Activated naive CD4-positive, alpha-beta T cell treated with anti-CD3 and anti-CD28 coated beads, Interleukin-2, amount 10 ng/mL, durations not matched to agents 7 days and 5 days (primary cell): ENCODE results near the gene CSF3.

Experiments
- CTCF ChIA-PET: fragments of 350-600 bp; sonication (Branson Sonifier 250); formaldehyde crosslinking; loops from one replicate; lab custom pipeline; 2021; ENCODE audit warnings: antibody characterized with exemption; lab: Charles Lee
- DNase-seq: peaks from one replicate; pipeline ENCODE4 v3.0.0-alpha.2; 2020
- H3K27ac Mint-ChIP-seq: one replicate; pipeline ENCODE4 v1.8.0; 2021; ENCODE audit warnings: mild to moderate bottlenecking, moderate library complexity, mixed read lengths
- H3K27me3 Mint-ChIP-seq: one replicate; pipeline ENCODE4 v1.8.0; 2021; ENCODE audit warnings: mild to moderate bottlenecking, mixed read lengths
- H3K36me3 Mint-ChIP-seq: one replicate; pipeline ENCODE4 v1.8.0; 2021; ENCODE audit warnings: mixed read lengths
- H3K4me1 Mint-ChIP-seq: one replicate; pipeline ENCODE4 v1.8.0; 2021; ENCODE audit warnings: mixed read lengths
- H3K4me3 Mint-ChIP-seq: one replicate; pipeline ENCODE4 v1.8.0; 2021; ENCODE audit warnings: mild to moderate bottlenecking, moderate library complexity, mixed read lengths
- H3K9me3 Mint-ChIP-seq: one replicate; pipeline ENCODE4 v1.8.0; 2021; ENCODE audit warnings: mixed read lengths

Gene CSF3

GRCh38 chr17:40022961-40023541 lies 7.8 kb downstream of the CSF3 start:
- Mint-ChIP-seq H3K4me1 (peaks cover 28% of the 10 kb centered on the region), H3K27ac (no peak overlapping the region), H3K4me3 (no peak overlapping the region), H3K36me3 (peaks cover 33% of the 10 kb centered on the region), H3K27me3 (no peaks in the 10 kb centered on the region), H3K9me3 (no peaks in the 10 kb centered on the region)
- CTCF ChIA-PET = interaction anchor here (1.1 kb wide), 1 partner anchor 90 kb away, joined by 3 read pairs; no protein-coding TSS in a partner anchor
- no peak for DNase-seq

GRCh38 chr17:40023590-40024292 lies 8.5 kb downstream of the CSF3 start:
- Mint-ChIP-seq H3K4me3 (no peak overlapping the region), H3K27ac (no peak overlapping the region)
- DNase-seq = no peak

GRCh38 chr17:40024901-40025300 lies 9.7 kb downstream of the CSF3 start:
- H3K36me3 Mint-ChIP-seq = peaks cover 41% of the 10 kb centered on the region
- H3K27ac Mint-ChIP-seq = no peak overlapping the region
- no peaks in the 10 kb centered on the region for H3K27me3 Mint-ChIP-seq
- peaks cover 28% of the 10 kb centered on the region for H3K4me1 Mint-ChIP-seq
- H3K9me3 Mint-ChIP-seq = no peaks in the 10 kb centered on the region
- CTCF ChIA-PET = interaction anchor here (1.0 to 6.9 kb wide), 5 partner anchors 10 to 133 kb away, joined by 3 to 83 read pairs (median 5); partner anchors contain the start of gene CSF3
- no peak overlapping the region for H3K4me3 Mint-ChIP-seq
- DNase-seq = no peak

More at GRCh38 chr17:40023590-40024292, 8.5 kb downstream of the CSF3 start:
- Mint-ChIP-seq H3K9me3 (no peaks in the 10 kb centered on the region), H3K27me3 (no peaks in the 10 kb centered on the region), H3K36me3 (peaks cover 35% of the 10 kb centered on the region), H3K4me1 (peaks cover 28% of the 10 kb centered on the region)
- CTCF ChIA-PET = interaction anchor here (1.1 to 6.9 kb wide), 4 partner anchors 9 to 89 kb away, joined by 3 to 83 read pairs (median 3); partner anchors contain the start of gene CSF3

GRCh38 chr17:40025559-40025958 lies 10.3 kb downstream of the CSF3 start:
- Mint-ChIP-seq H3K4me3 (no peak overlapping the region), H3K27ac (peak overlapping the region; percentile 78), H3K9me3 (no peaks in the 10 kb centered on the region), H3K4me1 (peaks cover 28% of the 10 kb centered on the region), H3K36me3 (peaks cover 41% of the 10 kb centered on the region), H3K27me3 (no peaks in the 10 kb centered on the region)
- DNase-seq = no peak
- CTCF ChIA-PET = interaction anchor here (1.0 to 6.9 kb wide), 8 partner anchors 10 to 404 kb away, joined by 3 to 83 read pairs (median 5); partner anchors contain the start of gene CSF3

- Mint-ChIP-seq H3K4me3 (no peak overlapping the region), H3K4me1 (peaks cover 28% of the 10 kb centered on the region), H3K27me3 (no peaks in the 10 kb centered on the region), H3K9me3 (no peaks in the 10 kb centered on the region), H3K36me3 (peaks cover 46% of the 10 kb centered on the region), H3K27ac (peak overlapping the region; percentile 78)
- CTCF ChIA-PET = interaction anchor here (0.6 to 6.9 kb wide), 18 partner anchors 9 to 1198 kb away, joined by 3 to 83 read pairs (median 4); partner anchors contain the start of gene CSF3
- peak; percentile 66 for DNase-seq
Observed at GRCh38 chr17:40025991-40026815, 11.0 kb downstream of the CSF3 start.

- DNase-seq = peak; percentile 84
- H3K27me3 Mint-ChIP-seq = no peaks in the 10 kb centered on the region
- no peak overlapping the region for H3K27ac Mint-ChIP-seq
- H3K9me3 Mint-ChIP-seq = no peaks in the 10 kb centered on the region
- peaks cover 45% of the 10 kb centered on the region for H3K36me3 Mint-ChIP-seq
- H3K4me3 Mint-ChIP-seq = no peak overlapping the region
- CTCF ChIA-PET = interaction anchor here (0.6 to 6.9 kb wide), 29 partner anchors 8 to 1198 kb away, joined by 3 to 83 read pairs (median 3); partner anchors contain the start of genes CSF3 and MED24
- peaks cover 26% of the 10 kb centered on the region for H3K4me1 Mint-ChIP-seq
Observed at GRCh38 chr17:40026816-40027613, 11.8 kb downstream of the CSF3 start.

- Mint-ChIP-seq H3K27ac (no peak overlapping the region), H3K9me3 (no peaks in the 10 kb centered on the region), H3K4me1 (peaks cover 26% of the 10 kb centered on the region), H3K36me3 (peaks cover 46% of the 10 kb centered on the region), H3K27me3 (no peaks in the 10 kb centered on the region), H3K4me3 (no peak overlapping the region)
- CTCF ChIA-PET = interaction anchor here (0.6 to 6.9 kb wide), 22 partner anchors 10 to 508 kb away, joined by 3 to 83 read pairs (median 3); partner anchors contain the start of genes CSF3 and MED24
- no peak for DNase-seq
Observed at GRCh38 chr17:40027614-40028012, 12.4 kb downstream of the CSF3 start.

- Mint-ChIP-seq H3K27me3 (no peaks in the 10 kb centered on the region), H3K27ac (no peak overlapping the region), H3K36me3 (peaks cover 50% of the 10 kb centered on the region), H3K9me3 (no peaks in the 10 kb centered on the region), H3K4me3 (no peak overlapping the region), H3K4me1 (peaks cover 26% of the 10 kb centered on the region)
- no peak for DNase-seq
- CTCF ChIA-PET = interaction anchor here (0.7 to 6.9 kb wide), 7 partner anchors 9 to 507 kb away, joined by 3 to 83 read pairs (median 3); partner anchors contain the start of genes CSF3 and MED24
Observed at GRCh38 chr17:40028595-40028994, 13.4 kb downstream of the CSF3 start.

GRCh38 chr17:40031706-40032105 lies 16.5 kb downstream of the CSF3 start:
- H3K9me3 Mint-ChIP-seq = no peaks in the 10 kb centered on the region
- CTCF ChIA-PET = interaction anchor here (0.9 kb wide), 1 partner anchor 23 kb away, joined by 3 read pairs; no protein-coding TSS in a partner anchor
- DNase-seq = no peak
- peaks cover 38% of the 10 kb centered on the region for H3K36me3 Mint-ChIP-seq
- H3K4me1 Mint-ChIP-seq = peaks cover 6% of the 10 kb centered on the region
- no peaks in the 10 kb centered on the region for H3K27me3 Mint-ChIP-seq
- H3K4me3 Mint-ChIP-seq = no peak overlapping the region
- peak overlapping the region; percentile 3 for H3K27ac Mint-ChIP-seq

GRCh38 chr17:40032322-40033320 lies 17.4 kb downstream of the CSF3 start:
- no peak for DNase-seq
- CTCF ChIA-PET = interaction anchor here (0.8 to 1.3 kb wide), 3 partner anchors 18 to 78 kb away, joined by 3 to 5 read pairs (median 3); partner anchors contain the start of gene CSF3
- no peaks in the 10 kb centered on the region for H3K27me3 Mint-ChIP-seq
- H3K9me3 Mint-ChIP-seq = no peaks in the 10 kb centered on the region
- no peaks in the 10 kb centered on the region for H3K4me1 Mint-ChIP-seq
- H3K4me3 Mint-ChIP-seq = no peak overlapping the region
- H3K36me3 Mint-ChIP-seq = peaks cover 34% of the 10 kb centered on the region
- no peak overlapping the region for H3K27ac Mint-ChIP-seq

GRCh38 chr17:40033339-40033738 lies 18.1 kb downstream of the CSF3 start:
- Mint-ChIP-seq H3K4me3 (no peak overlapping the region), H3K27me3 (no peaks in the 10 kb centered on the region), H3K27ac (no peak overlapping the region), H3K4me1 (no peaks in the 10 kb centered on the region), H3K9me3 (no peaks in the 10 kb centered on the region), H3K36me3 (peaks cover 34% of the 10 kb centered on the region)
- CTCF ChIA-PET = interaction anchor here (0.9 to 1.3 kb wide), 2 partner anchors 18 to 78 kb away, joined by 3 to 5 read pairs; partner anchors contain the start of gene CSF3
- no peak for DNase-seq
